Measurements from ENCODE around the gene TIMM17A. TPM values are rescaled to one million over a fixed set of nuclear protein-coding genes. Genes with fewer than 3 reads are reported as not detected.

Gene TIMM17A
- total RNA-seq, 1 donor from 2014 or later = 83.6 TPM

GRCh38 chr1:201968202-201968925, 13.1 kb downstream of the TIMM17A start:
- intact Hi-C loops (cut with DNase I) = loop anchor here (5.0 kb wide), 1 partner anchor 261 kb away; no protein-coding TSS in a partner anchor
- DNase-seq (ENCODE audit: missing footprints) (no peak), ATAC-seq (no peak)

DNA sequence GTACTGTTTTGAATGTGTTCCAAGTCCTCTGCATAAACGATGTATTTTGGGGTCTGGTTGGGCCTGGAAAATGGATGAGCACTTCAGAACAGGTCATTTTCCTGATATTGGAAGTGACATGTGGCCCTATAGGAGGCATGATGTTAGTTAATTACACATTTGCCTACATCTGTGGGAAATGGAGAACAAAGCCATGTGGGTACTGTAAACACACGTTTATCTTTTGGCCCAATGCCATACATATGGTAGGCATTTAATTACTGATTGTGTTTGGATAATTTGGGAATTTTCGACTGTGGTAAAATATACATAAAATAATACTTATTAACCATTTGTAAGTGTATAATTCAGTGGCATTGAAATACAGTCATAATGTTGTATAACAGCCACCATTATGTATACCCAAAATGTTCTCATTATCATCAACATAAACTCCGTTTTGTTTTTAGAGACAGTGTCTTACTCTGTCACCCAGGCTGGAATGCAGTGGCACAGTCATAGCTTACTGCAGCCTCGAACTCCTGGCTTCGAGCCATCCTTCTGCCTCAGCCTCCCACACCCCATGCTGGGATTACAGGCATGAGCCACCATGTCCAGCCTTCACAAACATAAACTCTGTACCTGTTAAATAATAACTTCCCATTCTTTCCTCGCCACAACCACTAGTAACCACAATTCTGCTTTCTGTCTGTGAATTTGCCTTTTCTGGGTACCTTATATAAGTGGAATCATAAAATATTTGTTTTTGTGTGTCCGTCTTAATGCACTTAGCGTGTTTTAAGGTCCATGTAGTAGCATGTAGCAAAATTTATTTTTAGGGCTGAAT, 15.2 kb downstream of the TIMM17A start:
- no peak for ATAC-seq
- intact Hi-C loops (cut with DNase I) = loop anchor here (5.0 to 10.0 kb wide), 2 partner anchors 143 to 436 kb away; partner anchors contain the start of genes IPO9 and NAV1
- DNase-seq (ENCODE audit: missing footprints) = no peak

DNA sequence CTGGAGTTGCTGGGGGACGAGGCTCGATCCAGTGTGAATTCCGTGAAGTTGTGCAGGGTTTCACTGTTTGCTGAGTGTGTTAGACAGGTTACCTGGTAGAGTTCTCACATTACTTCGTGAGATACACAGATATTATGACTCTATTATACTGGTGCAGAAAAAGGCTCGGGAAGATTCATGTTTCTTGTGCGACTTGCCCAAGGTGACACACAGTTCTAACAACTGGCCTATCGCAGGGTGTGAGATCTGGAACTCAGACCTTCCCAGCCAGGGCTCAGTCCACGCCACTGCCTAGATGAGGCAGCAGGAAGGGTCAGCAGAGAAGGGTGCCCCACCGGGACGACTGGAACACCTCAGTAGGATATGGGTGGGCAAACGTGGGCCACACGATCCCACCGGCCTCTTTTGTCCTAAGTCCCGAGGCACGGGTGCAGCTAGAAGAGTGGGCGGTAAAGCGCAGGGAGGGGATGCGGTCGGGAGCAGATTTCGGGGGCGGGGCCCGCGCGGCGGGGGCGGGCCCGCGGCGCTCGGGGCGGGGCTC, 26.8 kb downstream of the TIMM17A start:
- ATAC-seq = no peak
- DNase-seq (ENCODE audit: missing footprints) = peak; percentile 88
- intact Hi-C loops (cut with DNase I) = no loop called here

GRCh38 chr1:201982623-201983379, 27.5 kb downstream of the TIMM17A start, which contains the start of gene RNPEP:
RNPEP (plus strand) TSS chr1:201982648; CDS start chr1:201982667, 19 bp downstream.
- peak; percentile 89 for DNase-seq (ENCODE audit: missing footprints)
- intact Hi-C loops (cut with DNase I) = no loop called here
- ATAC-seq = peak; percentile 91

GRCh38 chr1:201983380-201983805, 28.1 kb downstream of the TIMM17A start:
- intact Hi-C loops (cut with DNase I) = no loop called here
- DNase-seq (ENCODE audit: missing footprints) (no peak), ATAC-seq (no peak)

- intact Hi-C loops (cut with DNase I) = no loop called here
- DNase-seq (ENCODE audit: missing footprints) = no peak
- ATAC-seq = no peak
Measured at GRCh38 chr1:201984446-201984845, 29.1 kb downstream of the TIMM17A start.

DNA sequence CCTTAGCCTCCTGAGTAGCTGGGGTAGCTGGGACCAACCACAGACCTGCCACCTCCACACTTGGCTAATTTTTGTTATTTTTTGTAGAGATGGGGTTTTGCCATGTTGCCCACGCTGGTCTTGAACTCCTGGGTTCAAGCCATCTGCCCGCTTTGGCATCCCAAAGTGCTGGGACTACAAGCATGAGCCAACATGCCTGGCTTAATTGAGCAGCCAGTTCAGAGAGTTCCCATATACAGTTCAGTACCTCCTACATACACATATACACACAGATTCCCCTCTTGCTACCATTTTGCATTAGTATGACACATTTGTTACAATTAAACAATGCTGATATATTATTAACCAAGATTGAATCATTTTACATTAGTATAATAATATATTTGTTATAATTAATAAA, 30.1 kb downstream of the TIMM17A start:
- DNase-seq (ENCODE audit: missing footprints) = no peak
- ATAC-seq = no peak
- intact Hi-C loops (cut with DNase I) = no loop called here

DNA sequence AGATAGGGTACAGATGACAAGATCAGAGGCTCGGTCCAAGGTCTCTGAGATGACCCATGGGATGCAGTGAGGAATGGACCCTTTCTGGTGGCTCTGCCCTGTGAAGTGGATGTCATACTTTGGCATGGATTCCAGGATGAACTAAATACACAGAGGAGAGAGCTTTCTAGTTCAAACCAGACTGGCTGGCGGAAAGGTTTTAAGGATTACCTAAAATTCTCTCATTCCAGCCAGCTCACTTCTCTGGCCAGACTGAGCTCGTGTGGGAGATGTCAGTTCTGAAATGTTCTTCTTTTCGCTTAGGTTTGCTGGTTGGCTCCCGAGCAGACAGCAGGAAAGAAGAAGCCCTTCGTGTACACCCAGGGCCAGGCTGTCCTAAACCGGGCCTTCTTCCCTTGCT, 33.3 kb downstream of the TIMM17A start:
- no peak for DNase-seq (ENCODE audit: missing footprints)
- no peak for ATAC-seq
- intact Hi-C loops (cut with DNase I) = no loop called here

GRCh38 chr1:201989354-201990128, 34.2 kb downstream of the TIMM17A start:
- intact Hi-C loops (cut with DNase I) = no loop called here
- ATAC-seq (no peak), DNase-seq (ENCODE audit: missing footprints) (no peak)

- DNase-seq (ENCODE audit: missing footprints) (no peak), ATAC-seq (peak; percentile 90)
- intact Hi-C loops (cut with DNase I) = no loop called here
Measured at GRCh38 chr1:201990427-201990826, 35.1 kb downstream of the TIMM17A start.

DNA sequence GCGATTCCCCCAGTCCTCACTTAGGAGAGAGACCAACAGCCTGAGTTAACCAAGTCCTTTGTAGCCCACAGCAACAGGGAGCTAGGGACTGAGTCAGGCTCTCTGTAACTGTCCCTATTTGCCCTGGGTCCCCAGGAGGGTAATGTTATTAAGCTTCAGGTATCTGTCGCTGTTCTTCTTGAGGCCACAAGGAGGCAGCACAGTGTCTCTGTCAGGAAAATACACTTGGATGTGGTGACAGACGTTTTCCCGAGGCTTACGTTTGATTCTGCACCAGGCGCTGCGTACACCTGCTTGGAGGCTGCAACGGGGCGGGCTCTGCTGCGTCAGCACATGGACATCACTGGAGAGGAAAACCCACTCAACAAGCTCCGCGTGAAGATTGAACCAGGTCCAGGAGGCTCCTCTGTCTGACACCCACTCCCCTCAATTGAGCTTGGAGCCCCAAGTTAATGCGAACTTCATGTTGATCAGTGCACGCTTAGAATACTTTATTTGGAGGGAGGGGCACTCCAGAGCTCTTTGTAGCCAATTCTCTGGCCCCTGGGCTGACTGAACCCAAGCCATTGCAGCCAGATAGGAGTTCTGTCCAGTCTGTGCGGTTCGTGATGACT, 44.4 kb downstream of the TIMM17A start:
- no peak for DNase-seq (ENCODE audit: missing footprints)
- peak; percentile 52 for ATAC-seq
- intact Hi-C loops (cut with DNase I) = no loop called here

GRCh38 chr1:202002507-202002906, 47.2 kb downstream of the TIMM17A start:
- ATAC-seq (no peak), DNase-seq (ENCODE audit: missing footprints) (no peak)
- intact Hi-C loops (cut with DNase I) = no loop called here

GRCh38 chr1:202004711-202005110, 49.4 kb downstream of the TIMM17A start:
- ATAC-seq (no peak), DNase-seq (ENCODE audit: missing footprints) (no peak)
- intact Hi-C loops (cut with DNase I) = no loop called here

DNA sequence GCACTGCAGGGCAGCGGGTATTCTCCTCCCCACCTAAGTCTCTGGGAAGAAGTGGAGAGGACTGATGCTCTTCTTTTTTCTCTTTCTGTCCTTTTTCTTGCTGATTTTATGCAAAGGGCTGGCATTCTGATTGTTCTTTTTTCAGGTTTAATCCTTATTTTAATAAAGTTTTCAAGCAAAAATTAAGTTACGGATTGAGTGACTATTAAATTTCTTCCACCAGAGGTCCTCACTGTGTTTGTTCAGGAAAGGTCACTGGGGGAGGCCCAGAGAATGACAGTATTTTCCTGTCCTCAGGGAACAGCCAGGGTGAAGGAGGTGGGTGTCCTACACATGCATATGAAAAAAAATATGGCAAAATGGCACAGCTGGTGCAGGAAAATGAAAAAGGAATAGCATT, 50.7 kb downstream of the TIMM17A start:
- intact Hi-C loops (cut with DNase I) = no loop called here
- DNase-seq (ENCODE audit: missing footprints) (no peak), ATAC-seq (no peak)

GRCh38 chr1:202007304-202007703, 52.0 kb downstream of the TIMM17A start:
- ATAC-seq (no peak), DNase-seq (ENCODE audit: missing footprints) (no peak)
- intact Hi-C loops (cut with DNase I) = no loop called here

GRCh38 chr1:202007805-202008489, 52.6 kb downstream of the TIMM17A start:
- DNase-seq (ENCODE audit: missing footprints) (no peak), ATAC-seq (no peak)
- intact Hi-C loops (cut with DNase I) = no loop called here

Measured in Right ventricle myocardium inferior (tissue), 1 donor.